Vagina (tissue), 2 donors: Measurements from ENCODE around the gene LAMB4.

Source experiments
- POLR2A ChIP-seq, 2 donors: fragments of 450-650 bp; IDR thresholded peaks; one replicate each; pipeline ENCODE4 v1.6.1; 2017; ENCODE audit warnings: antibody characterized with exemption in 2 of 2, mild to moderate bottlenecking in 2 of 2, moderate library complexity in 2 of 2
- TF ChIP-seq, protein P1 (sequence below), 3 experiments: fragments of 450-650 bp in 2 of 3; fragments of 200-600 bp in 1 of 3; sonication (generic) in 1 of 3; IDR thresholded peaks; one replicate each; pipeline ENCODE4 v1.5.1; 2017 to 2019; ENCODE audit warnings: antibody characterized with exemption in 3 of 3, mild to moderate bottlenecking in 2 of 3, moderate library complexity in 2 of 3

DNA sequence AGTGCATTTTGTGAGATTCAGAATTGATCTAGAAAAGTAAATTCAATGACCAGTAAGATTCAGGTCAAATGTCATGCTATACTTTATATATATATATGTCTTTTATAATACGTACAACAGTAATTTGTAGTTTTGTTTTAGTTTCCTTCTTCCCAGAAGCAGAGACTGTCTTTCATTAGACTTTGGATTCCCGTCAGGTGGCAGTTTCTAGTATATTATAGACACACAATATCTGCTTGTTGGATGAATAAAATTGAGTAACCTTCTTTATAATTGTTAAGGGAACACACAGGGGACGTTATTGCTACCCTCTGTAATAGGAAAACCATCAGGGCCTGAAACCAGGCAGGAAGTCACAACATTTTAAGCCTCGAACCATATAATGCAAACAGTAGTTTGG, 121.9 kb downstream of the LAMB4 start:
- TF ChIP-seq POLR2A (IDR thresholded peaks at IDR 0.05), result no peak
- TF ChIP-seq, protein P1, sequence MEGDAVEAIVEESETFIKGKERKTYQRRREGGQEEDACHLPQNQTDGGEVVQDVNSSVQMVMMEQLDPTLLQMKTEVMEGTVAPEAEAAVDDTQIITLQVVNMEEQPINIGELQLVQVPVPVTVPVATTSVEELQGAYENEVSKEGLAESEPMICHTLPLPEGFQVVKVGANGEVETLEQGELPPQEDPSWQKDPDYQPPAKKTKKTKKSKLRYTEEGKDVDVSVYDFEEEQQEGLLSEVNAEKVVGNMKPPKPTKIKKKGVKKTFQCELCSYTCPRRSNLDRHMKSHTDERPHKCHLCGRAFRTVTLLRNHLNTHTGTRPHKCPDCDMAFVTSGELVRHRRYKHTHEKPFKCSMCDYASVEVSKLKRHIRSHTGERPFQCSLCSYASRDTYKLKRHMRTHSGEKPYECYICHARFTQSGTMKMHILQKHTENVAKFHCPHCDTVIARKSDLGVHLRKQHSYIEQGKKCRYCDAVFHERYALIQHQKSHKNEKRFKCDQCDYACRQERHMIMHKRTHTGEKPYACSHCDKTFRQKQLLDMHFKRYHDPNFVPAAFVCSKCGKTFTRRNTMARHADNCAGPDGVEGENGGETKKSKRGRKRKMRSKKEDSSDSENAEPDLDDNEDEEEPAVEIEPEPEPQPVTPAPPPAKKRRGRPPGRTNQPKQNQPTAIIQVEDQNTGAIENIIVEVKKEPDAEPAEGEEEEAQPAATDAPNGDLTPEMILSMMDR (IDR thresholded peaks at IDR 0.05), result no peak
